OCI-LY7 (cell line): Measurements from ENCODE around the gene EPB41L2.

Experiments used
- CTCF ChIP-seq: fragments of 200-600 bp; sonication (generic); conservative IDR thresholded peaks from 2 replicates; pipeline ENCODE4 v1.5.1; 2014; ENCODE audit warnings: mild to moderate bottlenecking, antibody characterized with exemption, low read length, moderate library complexity, mixed read lengths
- EZH2phosphoT487 ChIP-seq: fragments of 200-600 bp; sonication (generic); IDR thresholded peaks from 2 replicates; pipeline ENCODE4 v1.6.1; 2018; ENCODE audit warnings: low read depth, borderline replicate concordance, mild to moderate bottlenecking, mixed run types, antibody characterized with exemption, low read length, moderate library complexity, mixed read lengths

- TF ChIP-seq CTCF: no peak
- TF ChIP-seq EZH2phosphoT487: no peak
Observed at GRCh38 chr6:130945401-130945919, 117.6 kb downstream of the EPB41L2 start.
